B cell (primary cell): ENCODE data around the gene GALNT10. TPM values are rescaled to one million over a fixed set of nuclear protein-coding genes. Genes with fewer than 3 reads are reported as not detected.

Source experiments
- ATAC-seq: fragments of 200-7000 bp; cut with Tn5 transposase; one replicate; pipeline ENCODE4 v1.10.0; 2021; ENCODE audit warnings: low read depth, mild to moderate bottlenecking, moderate number of reproducible peaks, moderate library complexity
- CTCF ChIA-PET: fragments of 350-600 bp; sonication (Branson Sonifier 250); formaldehyde crosslinking; loops from one replicate; lab custom pipeline; 2021; ENCODE audit warnings: antibody characterized with exemption, inconsistent platforms; lab: Charles Lee
- POLR2A ChIA-PET: fragments of 350-600 bp; sonication (Branson Sonifier 250); formaldehyde crosslinking; loops from one replicate; lab custom pipeline; 2021; ENCODE audit warnings: antibody characterized with exemption; lab: Charles Lee
- DNase-seq: peaks from one replicate; pipeline ENCODE4 v3.0.0; 2013
- H2AFZ ChIP-seq: 2 replicates; pipeline ENCODE4 v1.6.1; 2012; ENCODE audit warnings: mild to moderate bottlenecking, low read depth, low read length; ENCODE audit not compliant: insufficient read depth, poor library complexity, severe bottlenecking
- H3K27ac ChIP-seq, 2 donors: 1 replicate in 1 of 2; 2 replicates in 1 of 2; pipeline ENCODE4 v1.5.1; 2012 to 2013; ENCODE audit warnings: low read length in 2 of 2, mild to moderate bottlenecking in 2 of 2, moderate library complexity in 1 of 2
- H3K27me3 ChIP-seq, 4 experiments: fragments of 200-600 bp in 1 of 4; sonication (generic) in 1 of 4; replicated peaks in 1 of 4; 1 replicate in 2 of 4; 2 replicates in 2 of 4; pipeline versions ENCODE4 v1.6.1 to v1.7.0; 2013 to 2016; ENCODE audit warnings: low read length in 3 of 4, mild to moderate bottlenecking in 2 of 4, mixed read lengths in 1 of 4, moderate library complexity in 1 of 4; ENCODE audit not compliant: insufficient read depth in 4 of 4, control insufficient read depth in 3 of 4; ENCODE audit errors: control extremely low read depth in 1 of 4
- H3K36me3 ChIP-seq, 2 experiments: replicated peaks in 1 of 2; 1 replicate in 1 of 2; 2 replicates in 1 of 2; pipeline versions ENCODE4 v1.6.1 to v1.7.1; 2013; ENCODE audit warnings: low read length in 1 of 2; ENCODE audit not compliant: insufficient read depth in 2 of 2, control insufficient read depth in 1 of 2; ENCODE audit errors: control extremely low read depth in 1 of 2, extremely low read depth in 1 of 2
- H3K4me1 ChIP-seq, 2 donors: fragments of 200-600 bp in 1 of 2; sonication (generic) in 1 of 2; 1 replicate in 1 of 2; 2 replicates in 1 of 2; pipeline versions ENCODE4 v1.5.1 to v1.6.1; 2013 to 2017; ENCODE audit warnings: low read length in 2 of 2; ENCODE audit not compliant: control insufficient read depth in 2 of 2, insufficient read depth in 2 of 2
- H3K4me2 ChIP-seq: replicated peaks from 2 replicates; pipeline ENCODE3; 2012; ENCODE audit warnings: mild to moderate bottlenecking, low read depth, low read length; ENCODE audit not compliant: poor library complexity, severe bottlenecking
- H3K4me3 ChIP-seq, 5 experiments: fragments of 200-600 bp in 1 of 5; sonication (generic) in 1 of 5; 1 replicate in 3 of 5; 2 replicates in 2 of 5; pipeline versions ENCODE4 v1.5.1 to v1.7.0; 2011 to 2016; ENCODE audit warnings: low read length in 4 of 5, mild to moderate bottlenecking in 4 of 5, low read depth in 2 of 5, control low read depth in 1 of 5, moderate library complexity in 1 of 5; ENCODE audit not compliant: insufficient read depth in 1 of 5; ENCODE audit errors: control extremely low read depth in 1 of 5, extremely low read depth in 1 of 5
- H3K79me2 ChIP-seq: fragments of 200-600 bp; sonication (generic); one replicate; pipeline ENCODE4 v1.6.0; 2016; ENCODE audit warnings: low read length; ENCODE audit not compliant: control insufficient read depth, insufficient read depth
- H3K9ac ChIP-seq: fragments of 200-600 bp; sonication (generic); 2 replicates; pipeline ENCODE4 v1.6.1; 2017; ENCODE audit warnings: mild to moderate bottlenecking, low read length, moderate library complexity
- H3K9me3 ChIP-seq, 3 donors: one replicate each; pipeline versions ENCODE4 v1.6.1 to v1.7.1; 2013; ENCODE audit warnings: low read length in 2 of 3; ENCODE audit not compliant: control insufficient read depth in 2 of 3, insufficient read depth in 1 of 3; ENCODE audit errors: control extremely low read depth in 1 of 3
- H4K20me1 ChIP-seq: 2 replicates; pipeline ENCODE4 v1.6.0; 2012; ENCODE audit warnings: mild to moderate bottlenecking, low read length; ENCODE audit not compliant: insufficient read depth, control insufficient read depth, poor library complexity, severe bottlenecking
- H3K27ac Mint-ChIP-seq: one replicate; pipeline ENCODE4 v1.8.0; 2021; ENCODE audit warnings: mixed read lengths
- H3K27me3 Mint-ChIP-seq: one replicate; pipeline ENCODE4 v1.8.0; 2021; ENCODE audit warnings: mixed read lengths
- H3K4me1 Mint-ChIP-seq: one replicate; pipeline ENCODE4 v1.8.0; 2021; ENCODE audit warnings: mixed read lengths
- H3K4me3 Mint-ChIP-seq: one replicate; pipeline ENCODE4 v1.8.0; 2021; ENCODE audit warnings: mixed read lengths
- H3K9me3 Mint-ChIP-seq: one replicate; pipeline ENCODE4 v1.8.0; 2022; ENCODE audit warnings: mixed read lengths; ENCODE audit not compliant: insufficient read depth
- CTCF ChIP-seq: fragments of 200-600 bp; IDR thresholded peaks from one replicate; pipeline ENCODE4 v1.8.0; 2022; ENCODE audit warnings: antibody characterized with exemption, mild to moderate bottlenecking
- EZH2 ChIP-seq: IDR thresholded peaks from 2 replicates; pipeline ENCODE4 v1.6.1; 2012; ENCODE audit warnings: borderline replicate concordance, low read depth, mild to moderate bottlenecking, moderate library complexity, low read length; ENCODE audit not compliant: insufficient read depth, poor library complexity, severe bottlenecking
- WGBS: methylation state at CpG from one replicate; pipeline ENCODE4 v1.1.5; 2013; ENCODE audit warnings: missing lambda C conversion rate; ENCODE audit not compliant: insufficient coverage; 5-methylcytosine and 5-hydroxymethylcytosine counted together
- intact Hi-C: fragments of 100-400 bp; cut with micrococcal nuclease; formaldehyde crosslinking; loops from one replicate; pipeline ENCODE4 v1.10.0; 2022
- polyA plus RNA-seq: library from polyadenylated mRNA; depleted of rRNA; stranded (reverse); fragments of >200 nt; gene quantifications from 2 replicates; pipeline ENCODE4 v1.2.3, GENCODE V29; 2012
- total RNA-seq, 2 donors: library from RNA; stranded (reverse); fragments of 120-200 nt in 1 of 2; gene quantifications; 1 replicate in 1 of 2; 2 replicates in 1 of 2; pipeline versions ENCODE4 v1.2.3 to v1.2.4, GENCODE V29; 2013 to 2022

GALNT10 gene
- total and polyA plus RNA-seq, 2 donors (not counting 1 experiment from before 2014, with no cell fraction given), result 27.7 to 42.8 TPM

GRCh38 chr5:154390096-154390495 lies 199.6 kb downstream of the GALNT10 start:
- WGBS, result 98% methylated on average over 6 of the region's 8 CpGs
- ChIA-PET CTCF (interaction anchor here (1.0 kb wide), 1 partner anchor 16 kb away, joined by 3 read pairs; no protein-coding TSS in a partner anchor), POLR2A (no interaction called here)
- Histone ChIP-seq H3K9ac (no peak overlapping the region), H3K36me3 (peaks cover 9 to 44% of the 10 kb centered on the region in 2 experiments), H3K27me3 (no peaks in the 10 kb centered on the region), H3K9me3 (no peaks in the 10 kb centered on the region), H3K4me1 (peaks cover 11 to 12% of the 10 kb centered on the region in 2 donors), H3K4me3 (no peak overlapping the region), H3K79me2 (no peaks in the 10 kb centered on the region), H4K20me1 (no peaks in the 10 kb centered on the region), H2AFZ (no peak overlapping the region), H3K27ac (no peak overlapping the region), H3K4me2 (no peak overlapping the region)
- DNase-seq (no peak), ATAC-seq (no peak)
- Mint-ChIP-seq H3K27me3 (no peaks in the 10 kb centered on the region), H3K4me1 (peaks cover 19% of the 10 kb centered on the region), H3K9me3 (no peaks in the 10 kb centered on the region), H3K4me3 (no peak overlapping the region), H3K27ac (no peak overlapping the region)
- TF ChIP-seq CTCF, result no peak
- no peak for TF ChIP-seq EZH2
- intact Hi-C loops, result no loop called here

- no peak for DNase-seq
- no peaks in the 10 kb centered on the region for H4K20me1 ChIP-seq
- WGBS, result 96% methylated on average over 3 of the region's 7 CpGs
- no peaks in the 10 kb centered on the region for H3K9me3 ChIP-seq
- H3K4me3 ChIP-seq, result no peak overlapping the region
- Mint-ChIP-seq H3K4me1 (peaks cover 19% of the 10 kb centered on the region), H3K4me3 (no peak overlapping the region), H3K27me3 (no peaks in the 10 kb centered on the region), H3K9me3 (no peaks in the 10 kb centered on the region), H3K27ac (no peak overlapping the region)
- POLR2A ChIA-PET, result no interaction called here
- no peak overlapping the region for H3K9ac ChIP-seq
- no peaks in the 10 kb centered on the region for H3K79me2 ChIP-seq
- H2AFZ ChIP-seq, result no peak overlapping the region
- intact Hi-C loops, result no loop called here
- ATAC-seq, result no peak
- H3K4me2 ChIP-seq, result no peak overlapping the region
- TF ChIP-seq EZH2 (no peak), CTCF (no peak)
- H3K27me3 ChIP-seq, result no peaks in the 10 kb centered on the region
- peaks cover 8 to 12% of the 10 kb centered on the region in 2 donors for H3K4me1 ChIP-seq
- no peak overlapping the region for H3K27ac ChIP-seq
- peaks cover 9 to 42% of the 10 kb centered on the region in 2 experiments for H3K36me3 ChIP-seq
- CTCF ChIA-PET, result no interaction called here
These were observed 200.3 kb downstream of the GALNT10 start for GRCh38 chr5:154390746-154391359.
